GM18951 (cell line): ENCODE measurements around the gene PCDH18.

Source experiments
- POLR2A ChIP-seq: IDR thresholded peaks from 4 replicates; pipeline ENCODE4 v1.6.1; 2011; ENCODE audit warnings: mild to moderate bottlenecking; ENCODE audit not compliant: insufficient read length, insufficient read depth; ENCODE audit errors: extremely low read depth
- in situ Hi-C: fragments of 300-500 bp; cut with MboI; formaldehyde crosslinking; loops from one replicate; pipeline ENCODE4 v1.12.0; 2022; ENCODE audit warnings: low sequenced_read_pairs, mixed read lengths, inconsistent platforms; ENCODE audit not compliant: unreplicated experiment

PCDH18 gene, protein sequence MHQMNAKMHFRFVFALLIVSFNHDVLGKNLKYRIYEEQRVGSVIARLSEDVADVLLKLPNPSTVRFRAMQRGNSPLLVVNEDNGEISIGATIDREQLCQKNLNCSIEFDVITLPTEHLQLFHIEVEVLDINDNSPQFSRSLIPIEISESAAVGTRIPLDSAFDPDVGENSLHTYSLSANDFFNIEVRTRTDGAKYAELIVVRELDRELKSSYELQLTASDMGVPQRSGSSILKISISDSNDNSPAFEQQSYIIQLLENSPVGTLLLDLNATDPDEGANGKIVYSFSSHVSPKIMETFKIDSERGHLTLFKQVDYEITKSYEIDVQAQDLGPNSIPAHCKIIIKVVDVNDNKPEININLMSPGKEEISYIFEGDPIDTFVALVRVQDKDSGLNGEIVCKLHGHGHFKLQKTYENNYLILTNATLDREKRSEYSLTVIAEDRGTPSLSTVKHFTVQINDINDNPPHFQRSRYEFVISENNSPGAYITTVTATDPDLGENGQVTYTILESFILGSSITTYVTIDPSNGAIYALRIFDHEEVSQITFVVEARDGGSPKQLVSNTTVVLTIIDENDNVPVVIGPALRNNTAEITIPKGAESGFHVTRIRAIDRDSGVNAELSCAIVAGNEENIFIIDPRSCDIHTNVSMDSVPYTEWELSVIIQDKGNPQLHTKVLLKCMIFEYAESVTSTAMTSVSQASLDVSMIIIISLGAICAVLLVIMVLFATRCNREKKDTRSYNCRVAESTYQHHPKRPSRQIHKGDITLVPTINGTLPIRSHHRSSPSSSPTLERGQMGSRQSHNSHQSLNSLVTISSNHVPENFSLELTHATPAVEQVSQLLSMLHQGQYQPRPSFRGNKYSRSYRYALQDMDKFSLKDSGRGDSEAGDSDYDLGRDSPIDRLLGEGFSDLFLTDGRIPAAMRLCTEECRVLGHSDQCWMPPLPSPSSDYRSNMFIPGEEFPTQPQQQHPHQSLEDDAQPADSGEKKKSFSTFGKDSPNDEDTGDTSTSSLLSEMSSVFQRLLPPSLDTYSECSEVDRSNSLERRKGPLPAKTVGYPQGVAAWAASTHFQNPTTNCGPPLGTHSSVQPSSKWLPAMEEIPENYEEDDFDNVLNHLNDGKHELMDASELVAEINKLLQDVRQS

DNA sequence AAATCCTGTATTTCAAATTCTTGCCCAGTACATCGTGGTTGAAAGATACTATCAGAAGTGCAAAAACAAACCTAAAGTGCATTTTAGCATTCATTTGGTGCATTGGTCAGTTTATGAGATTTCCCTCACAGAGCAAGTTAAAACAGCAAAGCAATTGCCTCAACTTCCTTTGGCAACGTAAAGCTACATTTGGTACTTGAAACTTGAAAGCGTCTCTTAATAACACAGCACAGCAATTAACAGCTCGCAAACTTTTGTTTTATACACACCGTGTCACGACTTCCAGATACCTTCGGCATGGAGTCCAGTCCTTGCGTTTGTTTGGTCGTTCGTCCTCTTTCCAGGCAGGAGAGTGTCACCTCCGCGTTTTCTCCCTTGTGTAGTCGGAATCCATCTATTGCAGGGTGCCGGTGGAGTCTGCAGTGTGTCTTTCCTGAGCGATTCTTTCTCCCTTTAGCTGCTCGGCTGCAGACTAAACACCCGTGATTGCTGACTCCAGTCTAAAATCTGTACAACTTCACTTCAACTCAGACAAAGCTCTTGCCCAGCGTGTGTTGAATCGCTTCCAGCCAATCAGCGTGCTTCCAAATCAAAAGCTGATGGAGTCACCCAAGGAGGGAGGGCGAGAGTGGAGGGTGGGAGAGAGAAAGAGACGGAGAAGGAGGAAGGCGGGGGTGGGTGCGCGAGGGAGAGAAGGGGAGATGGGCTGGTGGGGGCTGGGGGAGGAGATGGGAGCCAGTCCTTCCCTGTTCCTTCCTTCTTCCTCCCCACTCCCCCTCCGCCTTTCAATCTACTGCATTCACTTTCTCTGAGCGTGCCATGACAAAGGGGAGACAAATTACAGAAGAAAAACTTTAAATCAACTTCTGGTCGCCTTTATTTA lies at the start of gene PCDH18:
PCDH18 (minus strand) TSS at position 509 of the 883 bp plus-strand sequence; CDS start at position 103, 406 bp downstream.
- in situ Hi-C loops, result no loop called here

DNA sequence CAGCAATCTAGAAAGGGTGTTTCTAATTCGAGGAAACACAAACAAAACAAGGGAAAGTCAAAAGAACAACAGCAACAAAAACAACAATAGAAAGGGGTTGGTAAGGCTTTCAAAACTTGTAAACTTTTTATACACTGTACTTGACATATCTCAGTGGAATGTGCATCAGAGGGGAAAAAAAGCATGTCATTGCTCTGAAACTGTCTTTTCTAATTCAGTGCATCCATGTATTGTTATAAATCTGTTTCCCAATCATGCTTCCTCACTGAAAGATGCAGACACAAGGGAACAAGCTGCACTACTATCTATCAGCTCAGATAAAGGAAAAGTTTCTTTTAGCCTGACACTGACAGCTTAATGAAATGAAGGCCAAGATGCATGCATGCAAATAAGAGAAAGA lies 44.2 kb upstream of the PCDH18 start:
- no peak for TF ChIP-seq POLR2A
- in situ Hi-C loops, result no loop called here

More for the DNA sequence above, at the start of gene PCDH18:
- TF ChIP-seq POLR2A, result no peak

DNA sequence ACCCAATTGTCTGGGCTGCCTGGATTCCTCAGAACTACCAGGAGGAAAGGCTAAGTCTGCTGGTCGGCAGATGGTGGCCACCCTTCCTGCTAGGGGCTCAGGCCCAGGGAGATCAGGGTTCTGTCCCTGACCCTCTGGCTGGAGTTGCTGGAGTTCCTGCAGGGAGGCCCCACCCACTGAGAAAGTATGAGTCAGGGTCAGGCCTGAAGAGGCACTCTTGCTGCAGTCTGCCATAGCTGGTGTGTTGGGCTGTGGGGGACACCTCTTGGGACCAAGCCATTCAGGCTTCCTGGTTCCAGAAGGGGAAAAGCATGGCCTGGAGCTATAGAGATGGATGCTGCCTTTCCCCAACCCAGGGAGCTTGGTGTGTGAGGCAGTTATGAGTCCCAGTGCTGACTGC lies 40.4 kb upstream of the PCDH18 start:
- in situ Hi-C loops, result no loop called here
- TF ChIP-seq POLR2A, result no peak

DNA sequence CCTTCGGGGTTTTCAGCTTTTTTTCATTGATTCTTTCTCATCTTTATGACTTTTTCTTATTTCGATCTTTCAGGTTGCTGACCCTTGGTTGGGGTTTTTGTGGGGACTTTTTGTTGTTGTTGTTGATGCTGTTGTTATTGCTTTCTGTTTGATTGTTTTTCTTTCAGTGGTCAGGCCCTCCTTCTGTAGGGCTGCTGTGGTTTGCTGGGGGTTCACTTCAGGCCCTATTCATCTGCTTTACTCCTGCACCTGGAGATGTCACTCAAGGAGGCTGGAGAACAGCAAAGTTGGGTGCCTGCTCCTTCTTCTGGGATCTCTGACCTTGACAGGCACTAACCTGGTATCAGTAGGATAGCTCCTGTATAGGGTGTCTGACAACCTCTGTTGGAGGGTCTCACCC lies 39.9 kb upstream of the PCDH18 start:
- in situ Hi-C loops, result no loop called here
- TF ChIP-seq POLR2A, result no peak

DNA sequence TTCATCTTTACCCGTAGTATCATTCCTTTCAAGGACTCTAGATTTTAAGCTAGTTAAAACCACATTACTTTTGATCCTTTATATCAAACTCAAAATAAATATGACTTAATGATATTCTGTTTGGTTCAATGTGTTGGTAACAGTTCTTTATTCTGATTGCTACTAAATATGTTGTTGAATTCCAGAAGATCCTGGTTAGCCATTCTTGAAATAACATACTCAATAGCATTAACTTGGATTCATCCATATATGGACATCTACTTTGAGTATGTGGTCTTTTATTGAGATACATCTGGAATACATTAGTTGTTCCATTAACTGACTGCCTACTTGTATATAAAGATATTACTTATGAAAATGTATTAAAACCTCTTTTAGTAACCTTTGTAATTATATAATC lies 27.5 kb upstream of the PCDH18 start:
- in situ Hi-C loops, result no loop called here

DNA sequence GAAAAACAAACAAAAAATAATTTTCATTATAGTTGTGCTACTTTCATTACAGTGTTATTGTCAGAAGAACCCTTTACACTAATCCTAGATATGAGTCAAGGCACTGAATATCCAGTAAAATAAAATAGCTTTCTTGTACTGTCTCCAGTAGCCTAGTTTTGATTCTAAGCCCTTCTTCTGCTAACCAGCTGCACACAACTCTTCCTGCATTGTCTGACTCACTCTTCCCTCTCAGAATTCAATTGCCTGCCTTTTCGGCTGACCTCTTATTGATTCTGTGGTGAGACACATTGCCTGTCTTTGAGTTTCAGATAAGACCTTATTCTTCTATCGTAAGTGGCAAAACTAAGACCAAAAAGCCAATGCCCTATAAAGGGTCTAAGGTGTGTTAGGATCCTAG lies 26.7 kb upstream of the PCDH18 start:
- TF ChIP-seq POLR2A, result no peak
- in situ Hi-C loops, result no loop called here

More for the DNA sequence above, 27.5 kb upstream of the PCDH18 start:
- TF ChIP-seq POLR2A, result no peak

DNA sequence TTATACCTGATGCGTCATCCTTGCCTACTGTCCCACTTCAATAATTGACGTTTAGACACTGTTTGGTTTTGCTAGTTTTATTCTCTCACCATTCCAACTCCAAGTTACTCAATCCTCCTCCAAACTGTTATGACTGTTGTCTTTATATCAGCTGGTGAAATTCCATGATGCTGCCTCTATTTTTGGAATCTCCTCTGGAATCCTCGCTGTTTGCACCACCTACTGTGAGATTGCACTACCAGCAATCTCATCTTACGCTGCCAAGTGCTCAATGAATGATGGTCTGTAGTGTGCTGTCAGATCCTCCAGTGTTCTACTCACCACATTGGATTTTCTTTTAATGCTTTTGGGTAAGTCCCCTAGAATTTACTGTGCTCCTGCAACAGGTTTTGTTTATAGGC lies 13.2 kb upstream of the PCDH18 start:
- in situ Hi-C loops, result no loop called here
- no peak for TF ChIP-seq POLR2A

DNA sequence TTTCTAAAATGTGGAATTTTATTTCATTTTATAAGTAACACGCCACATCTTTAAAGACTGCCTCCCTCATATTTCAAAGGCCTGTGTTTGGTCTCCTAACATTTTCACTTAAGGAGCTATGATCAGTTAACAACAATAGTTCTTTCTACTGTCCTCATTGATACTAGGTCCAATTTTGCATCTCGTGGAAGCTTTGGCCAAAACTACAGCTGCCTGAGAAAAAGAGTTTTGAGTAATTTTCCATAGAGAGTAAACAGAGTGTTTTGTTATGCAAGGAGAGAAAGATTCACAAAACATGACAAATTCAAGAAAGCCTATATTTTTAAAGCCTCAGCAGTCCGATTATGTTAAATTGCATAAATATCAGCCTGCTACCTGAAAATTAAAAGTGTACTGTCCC lies 11.4 kb upstream of the PCDH18 start:
- in situ Hi-C loops, result no loop called here
- no peak for TF ChIP-seq POLR2A

DNA sequence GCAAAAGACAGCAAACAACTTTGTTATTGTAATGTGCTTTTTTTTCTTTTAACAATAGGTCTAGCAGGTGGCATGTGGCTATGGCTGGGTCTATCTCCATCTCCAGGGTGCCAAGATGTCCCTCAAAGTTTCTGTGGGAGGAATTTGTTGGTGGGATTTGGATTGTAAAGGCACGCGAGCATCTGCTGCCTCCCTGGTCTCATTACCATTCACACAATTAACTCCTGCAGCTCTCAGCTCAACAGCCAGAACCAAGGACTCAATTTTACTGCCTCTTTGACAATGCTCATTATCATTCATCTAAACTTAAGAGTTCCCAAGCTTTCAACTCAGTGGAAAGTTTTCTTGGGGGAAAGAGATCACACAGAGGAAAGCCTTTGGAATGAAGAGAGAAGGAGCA lies 10.9 kb upstream of the PCDH18 start:
- no peak for TF ChIP-seq POLR2A
- in situ Hi-C loops, result no loop called here

DNA sequence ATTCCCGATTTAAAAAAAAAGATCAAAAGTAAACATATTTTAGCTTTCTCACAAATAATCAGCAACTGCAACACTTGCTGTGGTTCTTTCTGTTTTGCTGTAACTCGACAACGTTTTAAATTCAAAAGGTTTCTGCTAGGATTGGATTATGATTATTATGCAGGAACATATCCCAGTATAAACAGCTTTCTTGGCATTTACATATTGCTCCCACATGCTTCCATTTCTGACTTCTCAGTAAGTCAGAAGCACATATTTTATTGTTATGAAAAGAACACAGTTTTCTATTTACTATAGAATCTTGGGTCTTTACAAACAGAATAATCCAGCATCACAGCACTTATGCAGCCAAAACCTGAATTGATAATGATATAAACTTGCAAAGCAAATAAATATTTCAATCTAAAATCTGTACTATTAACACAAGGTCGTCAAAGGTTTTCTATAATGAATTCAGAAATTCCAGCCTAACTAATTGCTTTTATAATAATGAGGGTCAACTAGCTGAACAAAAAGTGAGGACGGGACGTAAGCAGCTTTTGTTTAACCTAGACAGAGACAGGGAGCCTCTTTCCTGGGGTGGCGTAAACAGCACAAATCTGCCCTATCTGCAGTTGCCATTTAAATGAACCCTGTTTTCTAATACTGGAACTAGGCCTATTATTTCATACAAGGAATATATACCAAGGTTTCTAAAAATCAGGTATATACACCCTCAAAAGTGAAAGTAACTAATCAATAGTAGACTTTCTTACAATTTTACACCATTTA lies 9.8 kb upstream of the PCDH18 start:
- TF ChIP-seq POLR2A, result no peak
- in situ Hi-C loops, result no loop called here

DNA sequence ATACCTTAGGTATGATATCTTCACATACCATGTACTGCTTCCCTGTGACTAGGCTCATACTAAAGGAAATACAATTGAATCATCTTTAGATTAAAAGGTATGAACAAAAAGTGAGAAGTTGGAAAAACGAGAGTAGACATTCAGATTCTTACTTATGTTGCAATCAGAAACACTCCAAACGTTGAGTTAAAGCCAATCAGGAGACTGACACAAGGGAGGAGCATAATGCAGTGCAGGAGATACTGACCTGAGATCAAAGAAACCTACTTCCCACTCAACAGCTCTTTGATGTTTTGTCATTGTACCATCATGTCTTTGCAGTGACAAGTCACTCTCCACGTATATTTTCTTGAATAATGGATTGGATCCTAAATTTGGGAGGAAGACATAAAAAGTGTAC lies 8.9 kb upstream of the PCDH18 start:
- TF ChIP-seq POLR2A, result no peak
- in situ Hi-C loops, result no loop called here

DNA sequence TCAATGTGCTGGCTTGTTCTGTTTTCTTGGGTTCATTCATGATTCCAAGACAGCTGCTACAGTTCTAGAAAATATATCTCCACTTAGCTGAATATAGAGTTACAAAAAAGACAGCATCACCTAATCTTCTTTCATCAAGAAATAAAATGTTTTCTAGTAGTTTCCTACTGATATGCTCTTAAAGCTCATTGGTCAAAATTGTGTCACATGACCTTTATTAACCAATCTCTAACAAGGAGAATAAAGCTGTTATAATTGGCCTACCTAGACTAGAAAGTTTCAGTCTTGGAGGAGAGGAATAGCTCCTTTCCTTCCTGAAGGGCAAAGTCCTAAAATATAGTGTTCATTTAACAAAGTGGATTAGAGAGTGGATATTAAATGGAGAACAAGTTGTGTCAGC lies 8.1 kb upstream of the PCDH18 start:
- in situ Hi-C loops, result no loop called here
- TF ChIP-seq POLR2A, result no peak
